ENCODE measurements around the gene RBBP8NL. TPM values are rescaled to one million over a fixed set of nuclear protein-coding genes. Genes with fewer than 3 reads are reported as not detected.

The RBBP8NL gene
- total and polyA plus RNA-seq, 2 of the 8 experiments (the other 6 are each of a cell fraction or from before 2014, with no cell fraction given), result 0.43 to 0.48 TPM

DNA sequence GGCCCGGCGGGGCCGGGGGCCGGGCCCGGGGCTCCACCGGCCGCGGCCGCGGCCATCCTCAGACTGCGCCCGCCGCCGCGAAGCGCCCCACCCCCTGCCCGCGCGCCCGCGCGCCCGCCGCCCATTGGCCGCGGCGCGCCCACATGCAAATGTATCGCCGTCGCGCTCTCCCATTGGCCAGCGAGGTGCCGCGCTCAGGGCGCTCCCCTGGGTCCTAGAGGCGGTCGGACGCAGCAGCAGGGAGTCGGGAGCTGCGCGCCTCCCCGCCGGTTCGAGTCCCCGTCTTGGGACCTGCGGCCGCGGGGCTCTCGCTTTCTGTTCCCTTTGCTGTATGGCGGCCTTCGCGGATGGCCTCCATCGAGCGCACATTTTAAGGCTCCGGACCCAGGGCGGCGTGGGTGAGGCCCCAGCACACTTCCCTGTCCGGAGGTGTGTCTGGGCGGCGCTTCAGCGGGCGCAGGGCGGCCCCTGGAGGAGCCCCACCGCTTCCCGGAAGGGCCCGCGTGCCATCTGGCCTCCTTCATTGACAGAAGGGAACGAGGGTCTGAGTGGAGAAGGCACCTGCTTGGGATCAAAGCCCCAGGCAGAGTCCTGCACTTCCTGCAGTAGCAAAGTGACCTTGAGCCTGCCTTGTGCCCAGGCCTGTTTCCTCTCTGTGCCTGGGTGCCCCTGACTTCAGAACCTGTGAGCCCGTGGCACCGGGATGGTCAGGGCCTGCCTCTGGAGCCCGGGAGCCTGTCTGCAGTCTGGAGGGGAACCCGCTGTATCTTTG lies 19.9 kb downstream of the RBBP8NL start, which contains the start of gene CABLES2 (continued):
- TF ChIP-seq CTBP2 (IDR thresholded peaks at IDR 0.05; ENCODE audit: borderline replicate concordance, insufficient read depth, insufficient read length, low read length), result no peak
- no peak for TF ChIP-seq GTF2F1 (IDR thresholded peaks at IDR 0.05; ENCODE audit: borderline replicate concordance, low read depth, low read length)
- TF ChIP-seq EGR1 (IDR thresholded peaks at IDR 0.05; ENCODE audit: borderline replicate concordance, low read depth, low read length), result peak; percentile 84
- 0 out of 2 replicates have a peak, but pooled peaks have one; percentile 12 for TF ChIP-seq YY1 (IDR thresholded peaks at IDR 0.05; ENCODE audit: low read depth, low read length)
- TF ChIP-seq HDAC6 (IDR thresholded peaks at IDR 0.05; ENCODE audit: low read depth, low read length), result no peak
- TF ChIP-seq, protein P1, sequence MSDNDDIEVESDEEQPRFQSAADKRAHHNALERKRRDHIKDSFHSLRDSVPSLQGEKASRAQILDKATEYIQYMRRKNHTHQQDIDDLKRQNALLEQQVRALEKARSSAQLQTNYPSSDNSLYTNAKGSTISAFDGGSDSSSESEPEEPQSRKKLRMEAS (IDR thresholded peaks at IDR 0.05), result peak; percentile 24; the same call in 1 of the 2 replicates
- TF ChIP-seq SAP30 (IDR thresholded peaks at IDR 0.05; ENCODE audit: insufficient read depth, insufficient replicate concordance, low read length), result no peak
- TF ChIP-seq SUZ12 (IDR thresholded peaks at IDR 0.05; ENCODE audit: low read length), result no peak
- peak; percentile 31 for TF ChIP-seq TAF7 (optimal IDR thresholded peaks at IDR 0.05; ENCODE audit: borderline replicate concordance, low read depth, low read length)
- TF ChIP-seq JUND (IDR thresholded peaks at IDR 0.05; ENCODE audit: low read length), result no peak
- no peak for TF ChIP-seq BCL11A (IDR thresholded peaks at IDR 0.05; ENCODE audit: low read depth in 2 of 2, low read length in 2 of 2)
- no peak for TF ChIP-seq CBX8 (IDR thresholded peaks at IDR 0.05; ENCODE audit: borderline replicate concordance, low read depth, low read length)
- TF ChIP-seq EZH2 (IDR thresholded peaks at IDR 0.05; ENCODE audit: low read depth, low read length, severe bottlenecking), result no peak
- TF ChIP-seq SP4 (IDR thresholded peaks at IDR 0.05; ENCODE audit: low read length), result 0 out of 2 replicates have a peak, but pooled peaks have one; percentile 23
- TF ChIP-seq ATF2 (IDR thresholded peaks at IDR 0.05; ENCODE audit: low read length), result no peak
- TF ChIP-seq HDAC2 (IDR thresholded peaks at IDR 0.05; ENCODE audit: borderline replicate concordance in 1 of 2, low read depth in 2 of 2, low read length in 2 of 2), result 0 out of 4 replicates have a peak, but pooled peaks of 1 of the 2 experiments have one; percentile 35
- peak; percentile 75; the same call in 1 of the 2 replicates for TF ChIP-seq KDM1A (IDR thresholded peaks at IDR 0.05; ENCODE audit: borderline replicate concordance, low read length)
- 0 out of 2 replicates have a peak, but pooled peaks have one; percentile 17 for TF ChIP-seq TEAD4 (IDR thresholded peaks at IDR 0.05; ENCODE audit: low read depth, low read length)
- peak; percentile 13 to 47; a peak in 1 of 4 replicates for TF ChIP-seq SIN3A (conservative IDR thresholded peaks at IDR 0.05 in 1 of 2, IDR thresholded peaks at IDR 0.05 in 1 of 2; ENCODE audit: low read depth in 1 of 2, low read length in 2 of 2)

Measured in H1 (cell line).